Endothelial cell of umbilical vein (primary cell): ENCODE results near the gene HSFX3. TPM values are rescaled to one million over a fixed set of nuclear protein-coding genes. Genes with fewer than 3 reads are reported as not detected.

Source experiments
- BruUV-seq: library from RNA; stranded (reverse); fragments of 400-500 nt; replicated peaks from 2 replicates; lab custom pipeline; 2021; lab: Mats Ljungman, UMichigan
- CTCF ChIA-PET: fragments of 300-600, 350-600 bp; sonication (Branson Sonifier 250); formaldehyde crosslinking; loops from one replicate; lab custom pipeline; 2021; ENCODE audit warnings: antibody characterized with exemption, inconsistent platforms; lab: Charles Lee
- POLR2A ChIA-PET: fragments of 300-600, 350-600 bp; sonication (Branson Sonifier 250); formaldehyde crosslinking; loops from one replicate; lab custom pipeline; 2021; ENCODE audit warnings: antibody characterized with exemption, inconsistent platforms; lab: Charles Lee
- DNase-seq: peaks from one replicate; pipeline ENCODE4 v3.0.0-alpha.2; 2011; ENCODE audit warnings: low read depth, low spot score
- FAIRE-seq: peaks from 2 replicates; lab custom pipeline; 2011; peaks lifted over from hg19 to GRCh38; lab: Jason Lieb, UNC
- H2AFZ ChIP-seq: 2 replicates; pipeline ENCODE4 v1.6.0; 2012; ENCODE audit warnings: low read depth, low read length, control low read depth, inconsistent platforms
- H3K27ac ChIP-seq: 2 replicates; pipeline ENCODE4 v1.5.1; 2011; ENCODE audit warnings: low read depth, mild to moderate bottlenecking, control low read depth, low read length, moderate library complexity; ENCODE audit not compliant: insufficient read depth
- H3K27me3 ChIP-seq, 2 experiments: 2 replicates each; pipeline versions ENCODE4 v1.6.0 to v1.6.1; 2011; ENCODE audit warnings: low read length in 2 of 2, mixed read lengths in 1 of 2; ENCODE audit not compliant: control insufficient read depth in 2 of 2, insufficient read depth in 2 of 2
- H3K36me3 ChIP-seq, 2 experiments: 2 replicates in 1 of 2; 3 replicates in 1 of 2; pipeline ENCODE4 v1.5.1; 2011; ENCODE audit warnings: low read length in 2 of 2, mild to moderate bottlenecking in 1 of 2, moderate library complexity in 1 of 2; ENCODE audit not compliant: control insufficient read depth in 2 of 2, insufficient read depth in 2 of 2; ENCODE audit errors: extremely low read depth in 1 of 2
- H3K4me1 ChIP-seq: 3 replicates; pipeline ENCODE4 v1.5.1; 2011; ENCODE audit warnings: mild to moderate bottlenecking, low read length; ENCODE audit not compliant: control insufficient read depth, insufficient read depth; ENCODE audit errors: extremely low read depth
- H3K4me2 ChIP-seq: 2 replicates; pipeline ENCODE4 v1.6.1; 2011; ENCODE audit warnings: low read length, control low read depth, mixed read lengths; ENCODE audit not compliant: insufficient read depth
- H3K4me3 ChIP-seq, 3 experiments: fragments of 200-600 bp in 1 of 3; sonication (generic), shearing (Covaris generic) in 1 of 3; replicated peaks in 1 of 3; 2 replicates each; pipeline ENCODE4 v1.5.1; 2011 to 2016; ENCODE audit warnings: control low read depth in 3 of 3, low read length in 3 of 3, mild to moderate bottlenecking in 2 of 3, inconsistent platforms in 1 of 3, low read depth in 1 of 3, moderate library complexity in 1 of 3; ENCODE audit not compliant: insufficient read depth in 1 of 3
- H3K79me2 ChIP-seq: 2 replicates; pipeline ENCODE4 v1.6.0; 2012; ENCODE audit warnings: low read length, inconsistent platforms; ENCODE audit not compliant: control insufficient read depth, insufficient read depth
- H3K9ac ChIP-seq: replicated peaks from 2 replicates; pipeline ENCODE3; 2011; ENCODE audit warnings: low read length, control low read depth; ENCODE audit not compliant: insufficient read depth; ENCODE audit errors: extremely low read depth
- H3K9me1 ChIP-seq: replicated peaks from 3 replicates; pipeline ENCODE4 v1.6.0; 2011; ENCODE audit warnings: mild to moderate bottlenecking, low read length; ENCODE audit not compliant: control insufficient read depth, insufficient read depth; ENCODE audit errors: extremely low read depth
- H3K9me3 ChIP-seq: replicated peaks from 2 replicates; pipeline ENCODE4 v1.5.1; 2012; ENCODE audit warnings: low read length, inconsistent platforms; ENCODE audit not compliant: control insufficient read depth, insufficient read depth
- H4K20me1 ChIP-seq: replicated peaks from 2 replicates; pipeline ENCODE3; 2011; ENCODE audit warnings: mild to moderate bottlenecking, low read length; ENCODE audit not compliant: control insufficient read depth, insufficient read depth; ENCODE audit errors: extremely low read depth
- EZH2 ChIP-seq: IDR thresholded peaks from 2 replicates; pipeline ENCODE4 v1.6.1; 2012; ENCODE audit warnings: borderline replicate concordance, low read depth, mild to moderate bottlenecking, moderate library complexity, low read length, inconsistent platforms; ENCODE audit not compliant: severe bottlenecking
- FOS ChIP-seq: IDR thresholded peaks from 2 replicates; pipeline ENCODE4 v1.6.1; 2011; ENCODE audit warnings: mild to moderate bottlenecking, low read length, moderate library complexity, borderline replicate concordance; ENCODE audit not compliant: insufficient read depth
- GATA2 ChIP-seq: IDR thresholded peaks from 2 replicates; pipeline ENCODE4 v1.7.0; 2011; ENCODE audit warnings: low read depth, mild to moderate bottlenecking, moderate library complexity, mixed read lengths, low read length; ENCODE audit not compliant: insufficient read length, insufficient read depth
- JUN ChIP-seq: IDR thresholded peaks from 2 replicates; pipeline ENCODE4 v1.6.1; 2011; ENCODE audit warnings: borderline replicate concordance, low read depth; ENCODE audit not compliant: insufficient read length, insufficient read depth
- MAX ChIP-seq: IDR thresholded peaks from 2 replicates; pipeline ENCODE4 v1.6.1; 2011; ENCODE audit not compliant: insufficient read depth, insufficient read length
- MYC ChIP-seq: IDR thresholded peaks from one replicate; pipeline ENCODE4 v1.6.1; 2011; ENCODE audit warnings: mild to moderate bottlenecking, low read depth, low read length
- POLR2A ChIP-seq: IDR thresholded peaks from 2 replicates; pipeline ENCODE4 v1.6.1; 2012; ENCODE audit warnings: low read depth, mild to moderate bottlenecking, control low read depth, low read length
- POLR2AphosphoS5 ChIP-seq: IDR thresholded peaks from 2 replicates; pipeline ENCODE4 v1.6.1; 2012; ENCODE audit warnings: low read depth, mild to moderate bottlenecking, control low read depth, low read length, moderate library complexity; ENCODE audit not compliant: insufficient read depth
- dilution Hi-C: fragments of 300-500 bp; cut with MboI; formaldehyde crosslinking; loops from one replicate; pipeline ENCODE4 v1.15.0; 2019; ENCODE audit warnings: low sequenced_read_pairs; ENCODE audit not compliant: extremely low pct_ligation_motif_present
- intact Hi-C: fragments of 100-400 bp; cut with micrococcal nuclease; formaldehyde crosslinking; loops from one replicate; pipeline ENCODE4 v1.10.0; 2022
- polyA plus RNA-seq, 4 experiments: library from polyadenylated mRNA; depleted of rRNA in 3 of 4; stranded (reverse) in 3 of 4; unstranded in 1 of 4; fragments of >200 nt; gene quantifications; 2 replicates each; pipeline versions ENCODE4 v1.2.1 to v1.2.3, GENCODE V29; 2011 to 2012; ENCODE audit warnings: missing spikeins in 1 of 4
- total RNA-seq: library from RNA; stranded (reverse); gene quantifications from 2 replicates; pipeline ENCODE4 v1.2.3, GENCODE V29; 2021
- TF ChIP-seq, protein P1 (sequence below), 2 donors: IDR thresholded peaks; 1 replicate in 1 of 2; 2 replicates in 1 of 2; pipeline ENCODE4 v1.5.1; 2011; ENCODE audit warnings: low read length in 2 of 2, mild to moderate bottlenecking in 2 of 2, moderate library complexity in 2 of 2, control low read depth in 1 of 2, inconsistent platforms in 1 of 2, low read depth in 1 of 2; ENCODE audit not compliant: insufficient read depth in 1 of 2; ENCODE audit errors: extremely low read depth in 1 of 2

The HSFX3 gene
- total and polyA plus RNA-seq, 2 donors (not counting 3 experiments of a cell fraction or from before 2014, with no cell fraction given): not detected

- FAIRE-seq: no peak
- H3K27ac ChIP-seq: no peak overlapping the region
- intact Hi-C loops: no loop called here
- H3K9me3 ChIP-seq: no peaks in the 10 kb centered on the region
- no peaks in the 10 kb centered on the region for H3K27me3 ChIP-seq
- CTCF ChIA-PET: interaction anchor here (1.2 kb wide), 1 partner anchor 12 kb away, joined by 3 read pairs; no protein-coding TSS in a partner anchor
- H3K4me3 ChIP-seq: no peak overlapping the region
- DNase-seq: no peak
- H3K79me2 ChIP-seq: no peaks in the 10 kb centered on the region
- no TSS peak for BruUV-seq
- H2AFZ ChIP-seq: no peak overlapping the region
- POLR2A ChIA-PET: no interaction called here
- no peak overlapping the region for H3K4me2 ChIP-seq
- H3K36me3 ChIP-seq: no peaks in the 10 kb centered on the region
- H3K4me1 ChIP-seq: peaks cover 19% of the 10 kb centered on the region
- TF ChIP-seq MYC: no peak
- no peak for TF ChIP-seq MAX
- TF ChIP-seq POLR2A: no peak
- TF ChIP-seq JUN: no peak
- TF ChIP-seq FOS: no peak
- TF ChIP-seq EZH2: no peak
- TF ChIP-seq GATA2: no peak
- TF ChIP-seq POLR2AphosphoS5: no peak
- TF ChIP-seq, protein P1, sequence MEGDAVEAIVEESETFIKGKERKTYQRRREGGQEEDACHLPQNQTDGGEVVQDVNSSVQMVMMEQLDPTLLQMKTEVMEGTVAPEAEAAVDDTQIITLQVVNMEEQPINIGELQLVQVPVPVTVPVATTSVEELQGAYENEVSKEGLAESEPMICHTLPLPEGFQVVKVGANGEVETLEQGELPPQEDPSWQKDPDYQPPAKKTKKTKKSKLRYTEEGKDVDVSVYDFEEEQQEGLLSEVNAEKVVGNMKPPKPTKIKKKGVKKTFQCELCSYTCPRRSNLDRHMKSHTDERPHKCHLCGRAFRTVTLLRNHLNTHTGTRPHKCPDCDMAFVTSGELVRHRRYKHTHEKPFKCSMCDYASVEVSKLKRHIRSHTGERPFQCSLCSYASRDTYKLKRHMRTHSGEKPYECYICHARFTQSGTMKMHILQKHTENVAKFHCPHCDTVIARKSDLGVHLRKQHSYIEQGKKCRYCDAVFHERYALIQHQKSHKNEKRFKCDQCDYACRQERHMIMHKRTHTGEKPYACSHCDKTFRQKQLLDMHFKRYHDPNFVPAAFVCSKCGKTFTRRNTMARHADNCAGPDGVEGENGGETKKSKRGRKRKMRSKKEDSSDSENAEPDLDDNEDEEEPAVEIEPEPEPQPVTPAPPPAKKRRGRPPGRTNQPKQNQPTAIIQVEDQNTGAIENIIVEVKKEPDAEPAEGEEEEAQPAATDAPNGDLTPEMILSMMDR (IDR thresholded peaks at IDR 0.05; ENCODE audit: extremely low read depth in 1 of 2, insufficient read depth in 1 of 2, low read depth in 1 of 2, low read length in 2 of 2): no peak
- no peaks in the 10 kb centered on the region for H3K9me1 ChIP-seq
- no peaks in the 10 kb centered on the region for H4K20me1 ChIP-seq
- dilution Hi-C loops: no loop called here
- H3K9ac ChIP-seq: no peak overlapping the region
Observed at GRCh38 chrX:149515954-149516602, 33.6 kb downstream of the HSFX3 start.
